ENCODE measurements around the gene CCDC88A.
A peak's percentile ranks its signal among the peaks of the same experiment; 100 is the strongest.
"Not testable (repeated sequence)": the region's sequence is repeated elsewhere in the genome, so short reads cannot be mapped to it uniquely, and the experiment has no call there.

The CCDC88A gene

DNA sequence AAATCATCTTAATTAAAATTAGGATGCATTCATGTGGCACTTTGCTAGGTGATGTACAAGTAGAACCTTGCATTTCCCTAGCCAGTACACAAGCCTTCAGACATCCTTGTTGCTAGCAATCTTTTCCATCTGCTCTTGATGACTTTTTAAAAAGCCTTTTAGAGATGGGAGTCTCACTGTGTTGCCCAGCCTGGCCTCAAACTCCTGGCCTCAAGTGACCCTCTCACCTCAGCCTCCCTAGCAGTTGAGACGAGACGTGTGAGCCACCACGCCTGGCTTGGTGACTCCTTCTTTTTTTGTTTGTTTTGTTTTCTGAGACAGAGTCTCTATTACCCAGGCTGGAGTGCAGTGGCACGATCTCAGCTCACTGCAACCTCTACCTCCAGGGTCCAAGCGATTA, 1.7 kb upstream of the CCDC88A start:
- no peak for DNase-seq (ENCODE audit: low spot score)

DNA sequence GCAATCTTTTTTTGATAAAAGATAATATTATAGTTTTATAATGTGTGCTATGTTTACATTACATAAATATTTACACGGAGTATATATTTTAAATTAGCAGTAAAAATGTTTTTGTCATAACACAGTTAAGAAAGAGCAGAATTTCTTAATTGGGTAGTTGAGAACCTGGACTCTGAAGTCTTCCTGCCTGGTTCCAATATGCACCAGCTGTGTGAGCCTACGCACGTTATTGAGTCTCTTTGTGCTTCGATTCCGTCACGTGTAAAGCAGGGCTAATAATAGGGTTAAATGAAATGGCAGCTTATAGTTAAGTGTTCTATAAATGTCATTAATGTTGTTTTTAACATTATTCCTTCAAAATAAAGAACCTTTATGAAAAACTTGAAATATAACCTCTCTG, 1.2 kb upstream of the CCDC88A start:
- no peak for DNase-seq (ENCODE audit: low spot score)

DNA sequence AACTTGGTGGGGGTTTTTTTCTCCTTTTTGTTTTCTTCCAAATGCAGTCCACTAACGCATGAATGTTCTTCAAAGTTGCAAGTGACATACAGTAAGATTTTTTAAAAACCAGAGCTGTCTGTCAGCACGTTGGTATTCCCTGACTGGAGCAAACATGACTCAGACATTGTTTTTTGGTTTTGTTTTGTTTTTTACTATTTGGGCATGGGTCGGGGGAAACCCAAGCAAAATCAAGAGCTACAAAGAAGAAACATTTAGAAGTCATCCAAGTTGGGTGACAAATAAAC, 726 bp upstream of the CCDC88A start:
- DNase-seq (ENCODE audit: low spot score), result no peak

GRCh38 chr2:55419233-55419678, 400 bp downstream of the CCDC88A start:
- peak; percentile 61 for DNase-seq (ENCODE audit: low spot score)

- DNase-seq (ENCODE audit: low spot score), result no peak
Measured at GRCh38 chr2:55418512-55419232, 984 bp downstream of the CCDC88A start.

- DNase-seq (ENCODE audit: low spot score), result no peak
Measured at GRCh38 chr2:55418072-55418471, 1.6 kb downstream of the CCDC88A start.

DNA sequence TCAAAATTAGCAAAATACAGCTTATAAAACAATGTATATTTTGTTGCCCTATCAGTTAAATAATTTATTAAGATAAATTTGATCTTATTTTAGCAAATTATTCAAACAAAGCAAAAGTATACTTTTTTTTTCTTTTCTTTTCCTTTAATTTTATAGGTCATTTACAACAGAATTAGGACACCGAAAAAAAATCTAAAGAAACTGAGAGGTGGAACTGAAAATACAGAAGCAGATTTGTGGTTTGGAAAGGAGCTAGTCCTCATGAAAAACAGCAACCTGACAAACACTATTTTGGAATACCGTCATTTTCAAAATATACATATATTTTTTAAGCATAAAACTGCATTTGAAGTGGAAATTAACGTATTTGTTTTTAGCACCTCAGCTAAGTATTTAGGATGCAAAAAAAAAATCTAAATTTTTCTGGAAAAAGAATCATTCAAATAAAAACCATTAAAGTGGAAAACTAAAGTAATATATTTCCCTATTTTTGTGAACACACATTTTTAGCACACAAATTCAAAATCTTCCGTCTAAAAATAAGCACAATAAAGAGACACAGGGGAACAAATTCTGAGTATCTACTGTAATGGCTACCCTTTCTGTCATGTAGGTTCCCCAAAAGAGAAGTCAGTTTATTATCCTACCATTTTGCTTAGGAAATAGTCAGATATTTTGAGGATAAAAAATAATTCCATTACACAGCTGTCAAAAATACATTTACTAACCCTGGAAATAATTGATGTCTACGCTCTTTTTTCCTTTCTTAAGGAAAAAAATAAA, 2.7 kb downstream of the CCDC88A start:
- no peak for DNase-seq (ENCODE audit: low spot score)

- no peak for DNase-seq (ENCODE audit: low spot score)
Measured at GRCh38 chr2:55415300-55415699, 4.4 kb downstream of the CCDC88A start.

DNA sequence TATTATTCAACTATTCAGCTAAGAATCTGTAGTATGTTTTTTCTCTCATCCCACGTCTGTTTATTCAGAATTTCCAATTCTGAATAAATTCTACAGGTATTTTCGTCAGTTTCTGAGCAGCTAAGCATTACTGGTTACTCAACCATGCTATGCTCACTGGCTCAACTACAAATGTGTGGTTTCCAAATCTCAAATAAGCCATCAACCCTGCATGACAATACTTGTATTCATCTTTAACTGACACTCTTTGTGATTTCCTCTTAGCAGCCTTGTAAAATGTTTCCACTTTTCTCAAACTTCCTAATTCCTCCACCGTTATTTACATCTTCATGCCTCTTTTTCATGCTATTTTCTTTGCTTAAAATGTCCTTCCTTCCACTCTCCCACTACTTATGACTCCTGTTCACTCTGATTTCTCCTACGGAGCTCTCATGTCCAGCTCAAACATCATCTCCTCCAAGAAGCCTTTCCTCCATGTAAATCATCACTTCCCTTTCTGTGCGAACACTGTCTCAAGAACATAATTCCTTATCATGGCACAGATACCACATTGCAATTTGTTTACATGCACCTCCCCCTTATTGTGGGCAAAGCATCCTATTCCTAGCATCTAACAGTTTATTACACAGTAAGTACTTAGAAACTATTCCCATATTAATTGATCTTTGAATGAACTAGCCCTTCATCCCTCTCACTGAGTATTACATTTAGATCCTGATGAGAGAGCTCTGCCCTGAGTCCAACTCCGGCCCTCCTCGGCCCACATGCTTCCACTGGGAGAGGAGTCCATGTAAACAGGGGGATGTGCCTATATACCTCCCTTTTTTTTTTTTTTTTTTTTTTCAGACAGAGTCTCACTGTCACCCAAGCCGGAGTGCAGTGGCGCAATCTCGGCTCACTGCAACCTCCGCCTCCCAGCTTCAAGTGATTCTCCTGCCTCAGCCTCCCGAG, 10.5 kb downstream of the CCDC88A start:
- peak; percentile 67 for DNase-seq (ENCODE audit: low spot score)

DNA sequence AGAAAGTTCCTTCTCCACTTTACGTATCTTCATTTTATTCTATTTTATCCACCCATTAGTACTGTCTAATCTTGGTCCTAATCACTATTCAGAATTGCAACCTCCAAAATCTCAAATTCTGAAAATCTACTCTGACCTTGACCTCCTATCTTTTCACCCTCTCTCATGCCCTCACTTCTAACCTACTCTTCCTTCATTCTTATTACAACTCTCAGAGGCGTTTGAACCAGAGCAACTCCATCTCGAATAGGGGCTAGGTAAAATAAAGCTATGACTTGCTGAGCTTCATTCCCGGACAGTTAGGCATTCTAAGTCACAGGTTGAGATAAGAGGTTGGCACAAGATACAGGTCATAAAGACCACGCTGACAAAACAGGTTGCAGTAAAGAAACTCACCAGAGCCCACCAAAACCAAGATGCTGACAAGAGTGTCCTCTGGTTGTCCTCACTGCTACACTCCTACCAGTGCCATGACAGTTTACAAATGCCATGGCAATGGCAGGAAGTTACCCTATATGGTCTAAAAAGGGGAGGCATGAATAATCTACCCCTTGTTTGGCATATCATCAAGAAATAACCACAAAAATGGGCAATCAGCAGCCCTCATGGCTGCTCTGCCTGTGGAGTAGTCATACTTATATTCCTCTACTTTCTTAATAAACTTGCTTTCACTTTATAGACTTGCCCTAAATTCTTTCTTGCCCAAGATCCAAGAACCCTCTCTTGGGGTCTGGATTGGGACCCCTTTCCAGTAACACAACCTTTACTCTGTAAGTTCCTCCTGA, 11.4 kb downstream of the CCDC88A start:
- DNase-seq (ENCODE audit: low spot score), result no peak

DNA sequence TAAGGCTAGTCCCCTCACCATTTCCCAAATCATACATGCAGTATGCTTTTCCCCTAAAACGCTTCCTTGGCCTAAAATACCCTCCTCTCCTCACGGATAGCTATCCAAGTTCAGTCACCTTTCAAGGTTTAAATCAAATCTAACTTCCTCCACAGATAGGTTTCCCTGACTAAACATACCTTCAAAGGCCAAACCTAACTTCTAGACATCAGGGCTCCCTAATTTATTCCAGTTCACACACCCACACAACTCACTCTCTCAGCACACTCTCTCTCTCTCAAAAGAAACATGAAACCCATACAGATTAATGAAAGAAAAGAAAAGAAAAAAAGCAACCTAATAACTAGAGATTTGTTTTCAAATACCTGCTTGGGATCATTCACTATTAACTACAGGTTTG, 14.5 kb downstream of the CCDC88A start:
- no peak for DNase-seq (ENCODE audit: low spot score)

DNA sequence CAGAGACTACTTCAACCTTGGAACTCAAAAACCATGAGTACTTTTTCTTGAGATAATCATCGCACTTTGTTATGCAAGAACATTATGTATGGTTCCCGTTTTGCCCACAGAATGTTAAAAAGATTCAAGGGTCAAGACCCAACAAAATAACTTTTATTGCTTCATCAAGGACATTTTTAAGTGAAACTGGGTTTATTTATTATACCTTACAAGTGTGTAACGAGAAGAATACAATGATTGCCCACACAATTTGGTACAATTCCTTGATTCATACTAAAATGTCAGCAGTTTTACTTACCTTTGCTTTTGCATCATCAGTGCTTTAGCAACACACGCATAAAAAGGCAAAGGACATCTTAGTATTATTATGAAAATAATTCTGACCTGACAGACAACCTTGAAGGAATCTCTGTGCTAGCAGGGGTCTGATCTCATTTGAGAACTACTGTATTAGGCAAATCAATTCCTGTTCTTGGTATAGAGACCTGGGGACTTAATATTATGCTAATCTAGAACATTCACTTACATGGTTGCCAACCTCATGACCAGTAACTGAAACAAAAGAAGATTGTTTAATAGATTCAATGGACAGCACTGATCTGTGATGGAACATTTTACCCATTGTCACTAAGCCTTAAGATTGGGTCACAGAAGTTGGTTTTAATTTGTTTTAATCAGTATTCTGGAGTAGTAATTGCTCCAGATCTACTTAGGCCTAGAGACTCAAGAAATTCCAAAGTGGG, 16.2 kb downstream of the CCDC88A start:
- peak; percentile 89 for DNase-seq (ENCODE audit: low spot score)

DNA sequence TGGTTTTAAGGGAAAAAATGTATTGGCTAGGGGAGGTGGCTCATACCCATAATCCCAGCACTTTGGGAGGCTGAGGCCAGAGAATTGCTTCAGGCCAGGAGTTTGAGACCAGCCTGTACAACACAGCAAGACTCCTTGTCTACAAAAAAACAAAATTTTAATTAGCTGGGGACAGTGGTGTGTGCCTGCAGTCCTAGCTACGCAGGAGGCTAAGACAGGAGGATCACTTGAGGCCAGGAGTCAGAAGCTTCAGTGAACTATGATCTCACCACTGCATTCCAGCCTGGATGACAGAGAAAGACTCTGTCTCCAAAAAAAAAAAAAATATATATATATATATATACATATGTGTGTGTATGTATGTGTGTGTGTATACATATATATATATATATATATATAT, 18.5 kb downstream of the CCDC88A start:
- DNase-seq (ENCODE audit: low spot score), result no peak

DNA sequence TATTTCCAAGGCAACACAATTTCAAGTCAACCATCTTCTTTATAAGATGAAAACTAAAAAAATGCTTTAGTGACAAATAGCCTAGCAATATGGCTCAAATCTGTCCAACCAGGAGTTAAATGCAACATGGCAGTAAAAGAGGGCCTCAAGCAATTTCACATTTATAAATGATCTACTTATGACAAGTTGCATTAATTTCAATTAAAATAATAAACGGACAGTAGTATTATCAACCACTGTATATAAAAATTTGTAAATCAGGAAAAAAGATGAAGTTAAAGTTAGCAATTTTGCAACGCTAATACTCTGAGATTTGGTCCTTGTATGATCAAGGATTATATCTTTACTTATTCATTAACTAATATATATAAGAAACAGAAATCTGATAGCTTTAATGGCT, 19.3 kb downstream of the CCDC88A start:
- no peak for DNase-seq (ENCODE audit: low spot score)

GRCh38 chr2:55399815-55400214, 19.8 kb downstream of the CCDC88A start:
- no peak for DNase-seq (ENCODE audit: low spot score)

DNA sequence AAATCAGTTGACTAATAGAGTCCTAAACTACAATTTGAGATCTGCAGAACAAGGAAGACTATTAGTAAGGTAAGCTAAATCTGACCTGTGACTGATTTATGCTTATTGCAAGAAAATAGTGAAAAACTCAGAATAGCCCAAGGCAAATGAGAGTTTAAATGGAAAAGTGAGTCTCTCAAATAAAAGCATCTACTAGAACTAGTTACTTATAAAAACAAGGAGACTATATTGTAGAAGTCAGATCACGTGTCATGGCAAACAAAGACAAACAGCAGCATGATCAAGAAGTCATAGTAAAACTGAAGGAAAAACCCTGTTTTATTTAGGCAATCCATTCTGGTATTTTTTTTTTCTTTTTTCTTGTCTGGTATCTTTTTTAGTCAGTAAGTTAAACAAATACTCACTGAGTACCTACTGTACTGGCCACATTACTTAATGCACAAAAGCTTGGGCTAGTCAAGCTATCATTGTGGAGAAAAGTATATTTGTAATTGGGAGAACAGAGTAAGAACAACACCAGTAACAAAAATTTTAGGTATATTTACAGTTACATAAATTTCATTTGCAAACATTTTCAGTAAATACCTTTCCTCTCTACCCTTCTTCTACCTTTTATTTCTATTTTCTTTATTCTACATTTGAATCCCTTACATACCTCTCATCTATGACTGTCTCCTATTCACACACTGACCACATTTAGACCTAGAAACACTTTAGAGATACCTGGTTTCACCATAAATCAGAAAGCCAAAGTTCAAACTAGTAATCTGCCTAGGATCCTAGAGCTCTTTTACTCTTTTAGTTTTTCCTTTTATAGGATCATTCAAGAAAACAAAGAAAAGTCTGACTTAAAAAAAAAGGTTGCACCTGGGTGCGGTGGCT, 23.7 kb downstream of the CCDC88A start:
- no peak for DNase-seq (ENCODE audit: low spot score)

DNA sequence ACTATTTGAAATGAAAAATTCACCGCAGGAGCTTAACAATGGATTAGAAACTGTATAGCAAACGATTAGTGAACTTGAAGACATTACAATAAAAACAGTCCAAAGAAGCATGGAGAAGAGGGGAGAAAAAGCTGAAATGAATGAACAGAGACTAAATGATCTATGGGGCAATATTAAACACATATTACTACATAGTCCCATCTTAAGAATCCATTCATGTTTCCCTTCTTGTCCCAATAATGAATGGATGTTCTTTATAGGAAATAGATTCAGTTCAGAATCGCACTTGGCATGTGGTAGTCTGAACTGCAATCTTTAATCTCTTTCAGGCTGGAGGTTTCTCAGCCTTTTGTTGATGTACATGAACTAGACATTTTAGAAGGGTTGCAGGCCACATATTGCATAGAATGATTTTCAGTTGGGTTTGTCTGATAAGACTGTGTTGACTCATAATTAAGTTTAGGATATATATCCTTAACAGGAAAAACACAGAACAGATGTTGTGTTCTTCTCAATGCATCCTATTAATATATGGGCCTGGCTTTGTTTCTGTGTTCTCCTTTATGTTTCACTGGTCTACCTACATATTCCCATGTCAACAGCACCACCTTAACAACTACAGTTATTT, 27.9 kb downstream of the CCDC88A start:
- DNase-seq (ENCODE audit: low spot score), result no peak

DNA sequence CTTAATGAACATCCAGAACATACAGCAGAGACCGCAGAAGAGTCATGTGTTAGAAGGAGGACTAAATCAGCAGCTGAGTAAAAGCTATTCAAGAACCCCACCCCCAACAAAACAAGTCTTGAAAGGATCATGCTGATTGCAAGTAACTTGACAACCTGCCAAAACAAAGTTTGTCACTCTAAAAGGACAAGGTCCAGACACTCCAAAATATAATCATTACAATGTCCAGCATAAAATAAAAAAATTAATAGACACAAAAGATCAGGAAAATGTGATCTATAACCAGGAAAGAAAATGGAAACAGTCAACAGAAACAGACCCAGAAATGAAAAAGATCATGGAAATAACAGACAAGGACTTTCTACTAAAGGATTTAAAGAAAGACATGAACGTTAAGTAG, 28.5 kb downstream of the CCDC88A start:
- no peak for DNase-seq (ENCODE audit: low spot score)

- not testable (repeated sequence) for DNase-seq (ENCODE audit: low spot score)
Measured at GRCh38 chr2:55385516-55385915, 34.1 kb downstream of the CCDC88A start.

DNA sequence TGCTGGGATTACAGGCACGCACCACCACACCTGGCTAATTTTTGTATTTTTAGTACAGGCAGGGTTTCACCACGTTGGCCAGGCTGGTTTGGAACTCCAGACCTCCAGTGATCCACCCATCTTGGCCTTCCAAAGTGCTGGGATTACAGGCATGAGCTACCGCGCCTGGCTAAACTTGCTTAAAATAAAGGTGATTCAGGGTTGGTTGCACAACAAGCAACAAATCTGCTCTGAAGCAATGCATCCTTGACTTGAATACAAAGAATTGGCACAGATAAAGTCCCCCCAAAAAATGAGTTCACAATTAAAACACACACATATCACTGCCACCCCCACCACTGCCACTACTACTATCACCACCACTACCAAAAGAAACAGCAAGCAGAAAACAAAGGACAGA, 34.9 kb downstream of the CCDC88A start:
- DNase-seq (ENCODE audit: low spot score), result no peak

All from putamen (tissue), 1 donor.